Measurements from ENCODE around the gene PLA2R1. TPM values are rescaled to one million over a fixed set of nuclear protein-coding genes. Genes with fewer than 3 reads are reported as not detected.

PLA2R1 gene
- total RNA-seq (17.9 TPM), polyA plus RNA-seq (5.1 TPM)

- H3K36me3 ChIP-seq (ENCODE audit: insufficient read depth), result no peaks in the 10 kb centered on the region
- DNase-seq (ENCODE audit: extremely low spot score), result no peak
- H3K4me3 ChIP-seq (ENCODE audit: low read depth, low read length), result peak within 1 kb of the TSS; percentile 86
- H3K27ac ChIP-seq (ENCODE audit: low read depth), result no peak within 1 kb of the TSS
- under 1% methylated on average over 52 of the region's 52 CpGs for WGBS
- H3K4me1 ChIP-seq (ENCODE audit: insufficient read depth), result no peaks in the 10 kb centered on the region
These were observed at the start of gene PLA2R1 for GRCh38 chr2:160062292-160063005. Gene PLA2R1 (minus strand): TSS chr2:160062615. CDS start chr2:160062403, 212 bp downstream.

GRCh38 chr2:160110674-160111239, 48.3 kb upstream of the PLA2R1 start:
- H3K4me3 ChIP-seq (ENCODE audit: low read depth, low read length), result no peak overlapping the region
- no peak for DNase-seq (ENCODE audit: extremely low spot score)
- no peaks in the 10 kb centered on the region for H3K4me1 ChIP-seq (ENCODE audit: insufficient read depth)
- no peak overlapping the region for H3K27ac ChIP-seq (ENCODE audit: low read depth)
- no peaks in the 10 kb centered on the region for H3K36me3 ChIP-seq (ENCODE audit: insufficient read depth)
- 95% methylated on average over 7 of the region's 7 CpGs for WGBS

DNA sequence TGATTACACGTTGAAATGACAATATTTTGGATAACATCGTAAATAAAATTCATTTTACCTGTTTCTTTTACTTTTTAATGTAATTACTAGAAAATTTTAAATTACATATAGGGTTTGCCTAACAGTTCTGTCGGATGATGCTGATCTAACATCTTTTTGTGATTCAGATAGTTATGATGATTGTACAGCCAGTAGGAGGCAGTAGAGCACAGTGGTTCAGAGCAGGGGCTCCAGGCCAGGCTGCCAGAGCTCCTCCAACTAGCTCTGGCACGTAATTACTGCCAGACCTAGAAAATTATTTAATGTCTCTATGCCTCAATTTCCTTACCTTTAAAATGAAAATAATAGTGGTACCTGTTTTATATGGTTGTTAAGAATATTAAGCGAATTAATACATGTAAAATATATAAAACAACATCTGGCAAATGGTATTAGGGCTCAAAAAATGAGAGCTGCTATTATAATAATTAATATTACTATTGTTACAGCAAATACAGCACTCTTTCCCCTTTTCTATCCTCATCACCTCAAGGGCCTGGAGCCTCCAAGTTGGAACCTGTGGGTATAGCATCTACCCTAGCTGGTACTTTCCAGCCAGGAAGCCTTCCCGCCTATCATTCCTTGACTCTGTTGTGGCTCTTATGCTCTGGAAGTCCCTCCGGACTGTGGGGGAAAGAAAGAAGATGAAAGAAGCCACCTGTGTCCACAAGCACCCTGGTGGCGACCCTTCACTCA, 47.7 kb upstream of the PLA2R1 start:
- WGBS, result 46% methylated on average over 8 of the region's 8 CpGs
- no peaks in the 10 kb centered on the region for H3K4me1 ChIP-seq (ENCODE audit: insufficient read depth)
- no peak overlapping the region for H3K4me3 ChIP-seq (ENCODE audit: low read depth, low read length)
- H3K36me3 ChIP-seq (ENCODE audit: insufficient read depth), result no peaks in the 10 kb centered on the region
- H3K27ac ChIP-seq (ENCODE audit: low read depth), result no peak overlapping the region
- DNase-seq (ENCODE audit: extremely low spot score), result peak; percentile 29

GRCh38 chr2:160109243-160109642, 46.8 kb upstream of the PLA2R1 start:
- Histone ChIP-seq H3K36me3 (ENCODE audit: insufficient read depth) (no peaks in the 10 kb centered on the region), H3K4me1 (ENCODE audit: insufficient read depth) (no peaks in the 10 kb centered on the region), H3K27ac (ENCODE audit: low read depth) (no peak overlapping the region), H3K4me3 (ENCODE audit: low read depth, low read length) (no peak overlapping the region)
- DNase-seq (ENCODE audit: extremely low spot score), result no peak
- 92% methylated on average over 3 of the region's 3 CpGs for WGBS

DNA sequence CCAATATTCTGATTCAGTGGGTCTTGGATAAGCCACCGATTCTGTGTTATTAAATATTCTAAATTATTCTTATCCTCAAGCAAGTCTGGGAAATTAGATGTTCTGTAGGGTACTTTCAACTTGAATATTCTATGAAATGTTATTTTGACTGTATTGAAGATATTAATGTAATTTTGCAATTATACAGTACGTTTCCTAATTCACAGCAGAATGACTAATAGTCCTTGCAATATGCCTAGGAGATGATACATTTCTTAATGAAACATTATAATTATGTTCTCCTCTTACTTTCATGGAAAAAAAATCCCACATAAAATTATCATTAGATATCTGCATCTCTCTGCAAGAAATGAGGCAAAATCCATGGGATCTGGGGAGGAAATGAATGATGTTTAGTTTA, 46.2 kb upstream of the PLA2R1 start:
- DNase-seq (ENCODE audit: extremely low spot score), result no peak
- Histone ChIP-seq H3K4me1 (ENCODE audit: insufficient read depth) (no peaks in the 10 kb centered on the region), H3K27ac (ENCODE audit: low read depth) (no peak overlapping the region), H3K36me3 (ENCODE audit: insufficient read depth) (no peaks in the 10 kb centered on the region), H3K4me3 (ENCODE audit: low read depth, low read length) (no peak overlapping the region)
- 44% methylated on average over 2 of the region's 2 CpGs for WGBS

- WGBS, result 92% methylated on average over 1 of the region's 1 CpG
- Histone ChIP-seq H3K4me3 (ENCODE audit: low read depth, low read length) (no peak overlapping the region), H3K4me1 (ENCODE audit: insufficient read depth) (no peaks in the 10 kb centered on the region), H3K36me3 (ENCODE audit: insufficient read depth) (no peaks in the 10 kb centered on the region), H3K27ac (ENCODE audit: low read depth) (no peak overlapping the region)
- no peak for DNase-seq (ENCODE audit: extremely low spot score)
These were observed 43.0 kb upstream of the PLA2R1 start for GRCh38 chr2:160105366-160105765.

GRCh38 chr2:160104115-160104514, 41.7 kb upstream of the PLA2R1 start:
- no peak for DNase-seq (ENCODE audit: extremely low spot score)
- H3K36me3 ChIP-seq (ENCODE audit: insufficient read depth), result no peaks in the 10 kb centered on the region
- H3K4me3 ChIP-seq (ENCODE audit: low read depth, low read length), result no peak overlapping the region
- WGBS, result 35% methylated on average over 2 of the region's 2 CpGs
- H3K4me1 ChIP-seq (ENCODE audit: insufficient read depth), result no peaks in the 10 kb centered on the region
- H3K27ac ChIP-seq (ENCODE audit: low read depth), result no peak overlapping the region

DNA sequence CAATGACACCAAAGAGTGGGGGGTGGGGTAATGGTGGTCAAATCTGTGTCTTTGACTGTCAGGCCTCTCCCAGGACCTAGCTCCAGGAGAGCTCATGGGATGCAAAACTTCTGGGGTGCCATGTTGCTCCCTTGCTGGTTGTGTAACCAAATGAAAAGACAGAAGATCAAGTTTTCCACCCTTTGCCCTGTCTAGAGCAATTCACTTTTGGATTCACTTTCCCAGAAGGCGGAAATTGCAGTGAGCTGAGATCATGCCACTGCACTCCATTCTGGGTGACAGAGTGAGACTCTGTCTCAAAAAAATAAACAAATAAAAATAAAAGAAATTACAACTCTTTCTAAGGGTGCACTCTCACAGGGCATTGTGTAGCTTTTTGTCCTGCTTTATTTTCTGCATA, 34.9 kb upstream of the PLA2R1 start:
- Histone ChIP-seq H3K36me3 (ENCODE audit: insufficient read depth) (no peaks in the 10 kb centered on the region), H3K4me3 (ENCODE audit: low read depth, low read length) (no peak overlapping the region), H3K4me1 (ENCODE audit: insufficient read depth) (no peaks in the 10 kb centered on the region), H3K27ac (ENCODE audit: low read depth) (no peak overlapping the region)
- 98% methylated on average over 1 of the region's 1 CpG for WGBS
- no peak for DNase-seq (ENCODE audit: extremely low spot score)

DNA sequence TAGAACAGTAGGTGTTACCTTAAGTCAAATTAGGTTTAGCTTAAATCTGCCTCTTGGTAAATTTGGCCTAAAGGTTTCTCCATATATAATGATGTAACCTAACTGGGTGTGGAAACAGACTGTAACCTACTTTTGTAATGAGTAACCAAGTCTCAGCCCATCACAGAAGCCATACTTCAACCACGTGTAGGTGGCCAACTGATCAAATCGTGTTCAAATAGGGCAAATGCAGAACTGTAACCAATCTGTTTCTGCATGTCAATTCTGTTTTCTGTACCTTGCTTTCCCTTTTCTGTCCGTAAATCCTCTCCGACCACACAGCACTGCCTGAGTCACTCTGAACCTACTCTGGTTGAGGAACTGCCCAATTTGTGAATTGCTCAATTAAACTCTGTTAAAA, 34.0 kb upstream of the PLA2R1 start:
- WGBS, result 83% methylated on average over 4 of the region's 4 CpGs

DNA sequence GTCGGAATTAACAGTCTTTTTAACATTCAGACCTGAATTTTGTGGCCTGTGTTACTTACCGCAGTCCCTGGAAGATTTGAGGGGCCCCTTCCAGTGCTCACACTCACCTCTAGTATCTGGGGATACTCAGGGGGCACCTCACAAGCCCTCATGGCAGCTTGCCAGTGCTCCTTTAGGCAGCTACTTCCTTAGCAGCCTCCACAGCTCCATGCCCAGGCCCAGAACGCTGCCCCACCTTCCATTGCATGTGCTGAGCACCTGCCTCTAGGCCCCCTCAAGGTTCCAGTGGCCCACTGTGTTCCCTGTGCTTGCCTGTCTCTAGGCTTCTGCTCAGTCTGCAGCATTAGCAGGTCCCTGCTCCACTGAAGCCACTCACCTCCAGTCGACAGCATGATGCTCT, 30.0 kb upstream of the PLA2R1 start:
- no peaks in the 10 kb centered on the region for H3K36me3 ChIP-seq (ENCODE audit: insufficient read depth)
- H3K4me3 ChIP-seq (ENCODE audit: low read depth, low read length), result no peak overlapping the region
- 89% methylated on average over 4 of the region's 4 CpGs for WGBS
- no peak for DNase-seq (ENCODE audit: extremely low spot score)
- no peaks in the 10 kb centered on the region for H3K4me1 ChIP-seq (ENCODE audit: insufficient read depth)
- no peak overlapping the region for H3K27ac ChIP-seq (ENCODE audit: low read depth)

More for the DNA sequence above, 34.0 kb upstream of the PLA2R1 start:
- Histone ChIP-seq H3K4me3 (ENCODE audit: low read depth, low read length) (no peak overlapping the region), H3K27ac (ENCODE audit: low read depth) (no peak overlapping the region), H3K4me1 (ENCODE audit: insufficient read depth) (no peaks in the 10 kb centered on the region), H3K36me3 (ENCODE audit: insufficient read depth) (no peaks in the 10 kb centered on the region)
- DNase-seq (ENCODE audit: extremely low spot score), result no peak

DNA sequence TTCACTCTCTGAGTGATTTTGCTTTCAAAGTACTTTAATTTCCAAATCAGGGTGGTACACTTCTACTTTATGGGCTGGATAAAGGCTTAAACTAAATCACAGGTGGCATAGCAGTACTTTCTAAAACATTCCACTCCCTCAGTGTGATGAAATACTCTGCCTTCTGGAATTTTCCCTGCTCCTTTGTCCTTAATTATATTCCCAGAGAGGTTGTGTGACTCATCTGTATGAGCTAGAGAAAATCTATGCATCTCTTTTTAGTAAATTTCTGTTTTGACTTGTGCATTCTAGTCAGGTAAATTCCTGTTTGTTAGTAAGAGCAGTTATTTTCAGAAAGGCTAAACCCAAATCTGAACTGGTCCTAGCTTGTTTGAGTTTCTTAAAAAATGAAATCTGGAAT, 29.0 kb upstream of the PLA2R1 start:
- Histone ChIP-seq H3K27ac (ENCODE audit: low read depth) (no peak overlapping the region), H3K4me3 (ENCODE audit: low read depth, low read length) (no peak overlapping the region), H3K4me1 (ENCODE audit: insufficient read depth) (no peaks in the 10 kb centered on the region), H3K36me3 (ENCODE audit: insufficient read depth) (no peaks in the 10 kb centered on the region)
- no peak for DNase-seq (ENCODE audit: extremely low spot score)

DNA sequence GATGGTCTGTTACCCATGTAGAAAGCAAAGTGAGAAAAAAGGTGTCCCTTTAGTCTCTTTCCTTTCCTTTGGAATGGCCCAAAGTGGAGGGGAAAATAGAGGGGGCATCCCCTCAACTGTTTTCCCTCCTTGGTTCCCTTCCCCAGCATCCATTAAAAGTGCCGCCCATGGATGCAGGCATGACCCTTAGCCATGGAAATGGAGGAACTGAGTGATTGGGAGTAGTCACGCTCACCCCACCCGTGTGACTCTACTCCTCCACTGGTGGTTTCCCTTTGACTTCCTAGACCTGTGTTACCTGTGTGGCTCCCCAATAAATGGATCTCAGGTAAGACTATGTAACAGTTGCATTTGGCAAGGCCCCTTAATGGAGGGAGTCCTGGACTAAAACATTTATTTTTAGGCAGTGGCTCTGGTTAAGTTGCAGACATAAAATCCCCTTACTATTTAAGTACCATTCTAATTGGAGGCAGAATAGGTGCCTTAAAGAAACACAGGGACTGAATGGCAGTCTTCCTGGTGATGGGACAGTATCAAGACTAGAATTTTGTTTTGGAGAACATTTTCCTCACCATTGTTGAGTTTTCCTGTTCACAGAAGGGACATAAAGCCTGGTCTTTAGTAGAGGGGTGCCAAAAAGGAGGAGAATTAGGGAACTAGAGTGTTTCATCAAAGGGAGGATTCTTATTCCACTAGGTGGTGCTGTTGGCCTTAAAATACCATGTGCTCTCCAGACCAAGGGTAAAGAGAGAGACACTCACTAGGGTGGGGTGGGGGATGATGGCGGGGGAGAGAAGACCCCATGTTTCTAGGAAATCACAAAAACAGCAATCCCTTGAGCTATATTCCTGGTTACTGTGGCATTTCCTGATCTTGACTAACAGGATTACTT, 25.7 kb upstream of the PLA2R1 start:
- no peak for DNase-seq (ENCODE audit: extremely low spot score)
- Histone ChIP-seq H3K4me3 (ENCODE audit: low read depth, low read length) (no peak overlapping the region), H3K27ac (ENCODE audit: low read depth) (no peak overlapping the region), H3K4me1 (ENCODE audit: insufficient read depth) (no peaks in the 10 kb centered on the region), H3K36me3 (ENCODE audit: insufficient read depth) (no peaks in the 10 kb centered on the region)
- 78% methylated on average over 4 of the region's 4 CpGs for WGBS

DNA sequence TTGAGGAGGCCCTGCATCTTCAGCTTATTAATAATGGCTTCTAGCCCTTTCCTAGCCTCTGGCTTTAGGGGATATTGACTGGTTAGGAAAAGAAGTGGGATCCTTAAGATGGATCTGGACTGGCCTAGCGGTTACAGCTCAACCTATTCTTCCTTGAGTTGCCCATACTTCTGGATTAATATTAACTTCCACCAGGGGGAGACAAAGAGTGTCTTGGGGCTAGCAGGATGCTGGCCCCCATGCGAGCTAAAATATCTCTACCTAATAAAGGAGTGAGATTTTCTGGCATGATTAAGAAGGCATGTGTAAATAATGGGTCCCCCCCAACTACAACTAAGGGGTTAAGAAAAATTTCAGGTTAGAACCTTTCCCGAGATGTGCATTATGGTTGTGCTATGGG, 23.2 kb upstream of the PLA2R1 start:
- H3K4me3 ChIP-seq (ENCODE audit: low read depth, low read length), result no peak overlapping the region
- H3K27ac ChIP-seq (ENCODE audit: low read depth), result no peak overlapping the region
- 90% methylated on average over 3 of the region's 3 CpGs for WGBS
- no peak for DNase-seq (ENCODE audit: extremely low spot score)
- H3K36me3 ChIP-seq (ENCODE audit: insufficient read depth), result no peaks in the 10 kb centered on the region
- no peaks in the 10 kb centered on the region for H3K4me1 ChIP-seq (ENCODE audit: insufficient read depth)
